Stimulated activated CD8-positive, alpha-beta memory T cell treated with anti-CD3 and anti-CD28 coated beads, Interleukin-4, amount 100 ng/mL, for 1 hour (primary cell): ENCODE results near the gene SLC6A17.

ENCODE experiments used
- DNase-seq, 2 donors: peaks; one replicate each; pipeline ENCODE4 v3.0.0-alpha.2; 2020; ENCODE audit warnings: low read depth in 2 of 2, low spot score in 1 of 2

Gene SLC6A17

DNA sequence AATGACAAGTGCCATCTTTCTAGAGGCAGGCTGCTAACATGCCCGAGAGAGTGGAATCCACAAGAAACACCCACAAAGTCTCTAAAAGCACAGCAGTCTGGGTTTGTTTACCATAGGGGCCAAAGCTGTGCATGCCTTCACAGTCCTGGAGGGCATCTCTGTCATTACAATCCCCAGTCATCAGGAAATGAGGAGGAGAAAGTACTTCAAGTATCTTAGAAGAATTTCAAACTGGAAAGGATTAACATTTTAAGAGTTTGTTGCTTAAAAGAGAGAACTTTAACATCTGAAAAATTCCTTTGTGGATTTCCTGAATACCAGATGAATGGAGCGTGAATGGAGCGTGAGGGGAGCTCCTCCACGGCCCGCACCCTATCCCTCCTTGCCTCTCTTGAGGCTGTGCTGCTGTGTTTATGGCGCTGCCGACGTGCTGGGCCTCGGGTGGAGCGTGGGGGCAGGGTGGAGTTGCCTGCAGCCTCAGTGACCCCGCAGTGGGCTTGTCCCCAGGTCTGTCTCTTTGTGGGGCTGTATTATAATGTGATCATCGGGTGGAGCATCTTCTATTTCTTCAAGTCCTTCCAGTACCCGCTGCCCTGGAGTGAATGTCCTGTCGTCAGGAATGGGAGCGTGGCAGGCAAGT, 23.3 kb downstream of the SLC6A17 start:
- DNase-seq = no peak

- DNase-seq = no peak
These were observed 24.7 kb downstream of the SLC6A17 start for GRCh38 chr1:110174961-110175360.

DNA sequence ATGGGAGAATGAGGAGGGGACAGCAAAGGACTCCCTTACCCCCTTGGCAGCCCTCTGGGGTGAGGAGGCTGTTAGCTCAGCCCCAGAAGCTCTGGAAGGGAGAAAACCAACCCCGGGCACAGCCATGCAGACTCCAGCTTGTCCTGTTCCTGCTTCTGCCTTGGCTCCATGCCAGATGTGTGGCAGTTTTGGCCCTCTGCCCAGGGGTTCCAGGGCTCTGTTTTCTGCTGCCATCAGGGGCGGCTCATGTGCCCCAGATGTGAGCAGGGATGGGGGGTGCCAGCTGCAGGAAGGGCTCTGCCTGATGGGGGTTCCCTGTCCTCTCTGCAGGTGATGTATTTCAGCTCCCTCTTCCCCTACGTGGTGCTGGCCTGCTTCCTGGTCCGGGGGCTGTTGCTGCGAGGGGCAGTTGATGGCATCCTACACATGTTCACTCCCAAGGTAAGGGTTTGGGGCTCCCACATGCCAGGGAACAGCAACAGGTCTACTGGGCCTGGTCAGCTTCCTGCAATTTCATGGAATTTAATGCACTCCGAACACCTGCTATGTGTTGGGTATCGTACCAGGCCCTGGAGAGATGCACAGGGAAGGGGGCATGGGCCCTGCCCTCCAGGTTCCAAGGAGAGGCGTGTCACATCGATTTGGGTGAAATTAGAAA, 26.1 kb downstream of the SLC6A17 start:
- no peak for DNase-seq

DNA sequence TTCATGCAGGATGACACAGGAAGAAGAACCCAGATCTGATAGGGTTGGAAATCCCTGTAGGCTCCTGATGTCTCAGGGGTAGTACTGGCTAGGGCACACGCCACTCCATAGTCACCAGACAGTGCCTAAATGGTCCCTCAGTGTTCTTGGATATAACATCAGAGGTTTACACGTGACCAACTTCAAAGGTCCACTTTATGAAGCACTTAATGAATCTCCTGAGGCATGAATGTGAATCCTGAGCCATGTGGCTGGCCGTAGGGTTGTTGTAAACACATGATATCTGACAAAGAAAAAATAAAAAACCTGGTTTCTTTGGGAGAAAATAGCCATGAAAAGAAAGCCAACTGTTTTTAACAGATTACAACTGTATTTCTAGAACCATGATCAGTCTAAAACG, 27.5 kb downstream of the SLC6A17 start:
- DNase-seq = no peak

- no peak for DNase-seq
These were observed 33.4 kb downstream of the SLC6A17 start for GRCh38 chr1:110183642-110184167.

GRCh38 chr1:110184446-110184845, 34.2 kb downstream of the SLC6A17 start:
- no peak for DNase-seq

DNA sequence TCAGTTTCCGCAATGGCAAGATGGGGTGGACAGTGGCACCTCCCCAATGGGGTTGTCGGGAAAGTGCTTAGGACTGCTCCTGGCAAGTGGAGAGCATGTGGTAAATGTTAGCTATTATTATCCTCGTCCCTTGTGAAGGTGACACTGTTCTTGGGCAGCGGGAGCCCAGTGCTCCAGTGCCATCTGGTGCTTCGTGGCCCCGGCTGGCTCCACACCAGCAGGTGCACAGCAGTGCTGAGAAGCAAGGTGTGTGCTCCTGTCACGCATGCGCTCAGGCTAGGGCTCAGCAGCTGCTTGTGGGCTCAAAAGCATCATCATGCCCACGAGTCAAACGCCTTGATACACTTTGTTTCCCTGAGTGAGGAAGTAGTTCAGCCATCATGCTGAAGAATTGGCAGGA, 34.9 kb downstream of the SLC6A17 start:
- no peak for DNase-seq

- DNase-seq = no peak
These were observed 36.3 kb downstream of the SLC6A17 start for GRCh38 chr1:110186558-110186957.

DNA sequence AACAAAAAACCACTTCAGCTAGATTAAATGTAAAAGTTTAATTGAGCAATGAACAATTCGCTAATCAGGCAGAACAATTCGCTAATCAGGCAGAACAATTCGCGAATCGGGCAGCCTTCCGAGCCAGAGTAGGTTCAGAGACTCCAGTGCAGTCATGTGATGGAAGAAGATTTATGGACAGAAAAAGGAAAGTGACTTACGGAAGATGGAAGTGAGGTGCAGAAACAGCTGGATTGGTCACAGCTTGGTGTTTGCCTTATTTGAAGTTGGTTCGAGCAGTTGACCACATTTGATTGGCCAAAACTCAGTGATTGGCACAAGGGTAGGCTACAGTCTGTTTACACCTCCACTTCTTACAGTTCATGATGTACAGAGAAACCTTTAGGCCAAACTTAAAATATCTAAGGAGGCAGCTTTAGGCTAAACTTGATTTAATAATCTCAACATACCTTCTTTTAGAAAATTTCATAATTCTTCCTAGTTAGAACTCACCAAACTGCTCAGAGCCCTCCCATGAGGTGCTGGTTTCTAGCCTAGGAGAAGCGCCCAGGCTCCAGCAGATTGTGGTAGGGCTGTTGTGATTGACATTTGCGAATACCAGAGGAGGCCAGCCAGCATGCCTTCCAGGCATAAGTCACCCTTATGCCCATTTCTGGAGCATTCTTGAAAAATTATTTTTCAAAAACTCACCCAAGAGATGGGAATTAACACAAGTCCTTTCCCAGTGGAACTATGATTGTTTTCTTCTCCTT, 37.0 kb downstream of the SLC6A17 start:
- DNase-seq = no peak

- no peak for DNase-seq
These were observed 37.8 kb downstream of the SLC6A17 start for GRCh38 chr1:110188035-110188618.

GRCh38 chr1:110189181-110189580, 38.9 kb downstream of the SLC6A17 start:
- no peak for DNase-seq

DNA sequence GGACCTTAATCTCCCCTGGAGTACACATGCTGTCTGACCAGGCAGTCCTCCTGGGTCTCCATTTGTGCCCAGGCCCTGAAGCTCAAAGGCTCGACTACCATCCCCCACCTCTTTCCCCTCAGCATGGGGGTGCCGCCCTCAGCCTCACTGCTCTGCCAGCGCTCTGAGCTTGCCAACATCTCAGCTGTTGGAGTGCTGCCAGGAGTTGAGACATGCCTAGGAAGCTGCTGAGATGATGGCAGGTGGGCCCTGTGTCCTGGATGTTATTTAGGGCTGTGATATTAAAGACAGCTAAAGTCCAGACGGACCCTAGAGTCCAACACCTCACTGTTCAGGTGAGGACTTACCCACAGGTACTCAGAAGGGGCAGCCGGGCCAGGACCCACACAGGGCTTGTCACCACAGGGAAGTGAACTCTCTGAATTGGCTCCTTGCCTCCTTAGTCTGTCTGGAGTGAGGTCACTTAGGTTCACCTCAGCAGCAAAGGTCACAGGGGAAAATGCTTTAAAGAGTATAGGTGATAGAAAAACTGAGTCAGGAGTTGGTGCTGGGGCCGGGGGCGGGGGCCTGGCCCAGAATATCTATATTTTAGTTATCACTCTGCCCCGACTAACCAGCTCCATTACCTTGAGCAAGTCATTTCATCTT, 40.1 kb downstream of the SLC6A17 start:
- DNase-seq = no peak

DNA sequence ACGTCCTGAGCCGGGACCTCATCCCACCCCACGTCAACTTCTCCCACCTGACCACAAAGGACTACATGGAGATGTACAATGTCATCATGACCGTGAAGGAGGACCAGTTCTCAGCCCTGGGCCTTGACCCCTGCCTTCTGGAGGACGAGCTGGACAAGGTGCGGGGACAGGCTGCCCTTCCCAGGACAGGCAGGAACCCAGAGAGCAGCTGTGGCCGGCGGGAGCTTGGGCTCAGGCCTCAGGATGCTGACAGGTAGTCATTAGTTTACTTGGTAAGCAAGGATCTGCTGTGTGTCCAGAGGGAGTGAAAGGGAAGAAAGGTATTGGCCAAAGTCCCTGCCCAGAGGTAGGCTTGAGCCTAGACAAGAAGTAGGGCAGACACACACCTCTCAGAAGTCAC, 42.2 kb downstream of the SLC6A17 start:
- no peak for DNase-seq

- no peak for DNase-seq
These were observed 44.9 kb downstream of the SLC6A17 start for GRCh38 chr1:110195196-110195595.

DNA sequence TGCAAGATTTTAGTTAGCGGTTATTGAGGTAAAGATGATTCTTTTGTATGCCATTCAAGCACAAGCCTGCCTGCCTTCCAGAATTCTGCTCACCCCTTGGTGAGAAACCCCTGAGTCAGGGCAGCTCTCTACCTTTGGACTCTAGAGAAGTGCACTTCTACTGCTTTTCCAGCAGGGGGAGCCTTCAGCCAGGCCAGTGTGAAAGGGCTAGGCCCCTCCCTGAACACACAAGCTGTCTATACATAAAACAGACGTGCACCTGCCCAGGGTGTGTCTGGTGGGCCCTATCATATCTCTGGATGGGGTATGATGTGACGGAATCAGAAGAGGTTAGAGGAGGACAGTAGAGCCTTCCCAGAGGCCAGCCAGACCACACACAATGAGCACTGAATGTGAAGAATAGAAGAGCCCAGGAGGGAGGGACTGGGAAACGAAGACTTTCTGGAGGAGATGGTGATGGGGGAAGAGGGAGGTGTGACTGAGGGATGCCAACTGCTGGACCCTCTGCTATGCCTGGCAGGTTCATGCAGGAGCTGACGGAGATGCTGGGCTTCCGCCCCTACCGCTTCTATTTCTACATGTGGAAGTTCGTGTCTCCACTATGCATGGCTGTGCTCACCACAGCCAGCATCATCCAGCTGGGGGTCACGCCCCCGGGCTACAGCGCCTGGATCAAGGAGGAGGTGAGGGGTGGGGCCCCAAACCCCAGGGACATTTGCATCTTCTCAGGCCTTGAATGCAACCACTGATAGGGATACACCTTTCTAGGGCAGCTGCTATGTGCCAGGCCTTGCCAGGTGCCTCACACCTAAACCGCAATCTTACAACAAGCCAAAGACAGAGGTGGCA, 46.8 kb downstream of the SLC6A17 start:
- DNase-seq = peak in 1 of 2 donors; percentile 22

GRCh38 chr1:110197905-110198629, 47.8 kb downstream of the SLC6A17 start:
- no peak for DNase-seq

GRCh38 chr1:110198746-110199145, 48.5 kb downstream of the SLC6A17 start:
- no peak for DNase-seq

GRCh38 chr1:110200190-110200589, 49.9 kb downstream of the SLC6A17 start:
- DNase-seq = no peak

- no peak for DNase-seq
These were observed 50.4 kb downstream of the SLC6A17 start for GRCh38 chr1:110200666-110201065.
